Measurements from ENCODE around the gene LY6G6F. TPM values are rescaled to one million over a fixed set of nuclear protein-coding genes. Genes with fewer than 3 reads are reported as not detected.

Gene LY6G6F
- total RNA-seq, 2 donors from 2014 or later, result not detected

DNA sequence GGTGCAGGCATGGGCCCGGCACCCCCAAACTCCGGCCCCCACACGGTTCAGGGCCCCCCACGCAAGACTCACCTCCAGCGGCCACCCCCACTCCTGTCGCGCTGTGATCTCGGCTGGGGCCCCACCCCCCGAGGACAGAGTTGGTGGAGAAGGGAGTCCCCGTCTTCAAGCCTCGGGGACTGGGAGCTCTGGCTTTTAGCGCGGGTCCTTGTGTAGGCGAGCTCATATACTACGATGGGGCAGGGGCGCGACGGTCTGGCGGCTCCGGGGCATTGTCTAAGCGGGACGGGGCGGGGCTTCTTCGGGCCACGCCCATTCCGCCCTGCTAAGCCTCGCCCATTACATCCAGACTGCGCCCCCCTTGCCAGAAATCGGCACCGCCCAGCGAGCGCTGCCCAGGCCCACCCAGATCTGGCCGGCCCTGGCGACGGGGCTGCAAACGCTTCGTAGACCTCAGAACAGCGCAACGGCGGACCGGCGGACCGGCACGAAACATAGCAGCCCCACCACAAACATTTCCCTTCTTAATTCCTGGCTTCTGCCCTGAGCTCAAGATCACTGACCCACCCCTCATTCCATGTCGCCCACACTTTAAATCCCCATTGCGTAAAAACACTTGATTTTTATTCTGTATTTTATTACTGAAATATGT is 23.4 kb downstream of the LY6G6F start:
- peaks cover 5% of the 10 kb centered on the region for H3K4me1 ChIP-seq (ENCODE audit: control insufficient read depth, insufficient read depth, low read length)
- 1% methylated on average over 26 to 43 of the region's 46 CpGs for WGBS, 2 experiments (ENCODE audit: insufficient coverage in 1 of 2, insufficient read length in 1 of 2)
- no peaks in the 10 kb centered on the region for H3K27me3 Mint-ChIP-seq (ENCODE audit: insufficient read depth)
- H3K36me3 ChIP-seq (ENCODE audit: control insufficient read depth, insufficient read depth, low read length), result peaks cover 76% of the 10 kb centered on the region
- peak overlapping the region; percentile 88 for H3K4me3 ChIP-seq (ENCODE audit: low read length)
- no peaks in the 10 kb centered on the region for H3K27me3 ChIP-seq (ENCODE audit: control insufficient read depth, insufficient read depth, low read length, poor library complexity, severe bottlenecking)
- TF ChIP-seq, protein P1, sequence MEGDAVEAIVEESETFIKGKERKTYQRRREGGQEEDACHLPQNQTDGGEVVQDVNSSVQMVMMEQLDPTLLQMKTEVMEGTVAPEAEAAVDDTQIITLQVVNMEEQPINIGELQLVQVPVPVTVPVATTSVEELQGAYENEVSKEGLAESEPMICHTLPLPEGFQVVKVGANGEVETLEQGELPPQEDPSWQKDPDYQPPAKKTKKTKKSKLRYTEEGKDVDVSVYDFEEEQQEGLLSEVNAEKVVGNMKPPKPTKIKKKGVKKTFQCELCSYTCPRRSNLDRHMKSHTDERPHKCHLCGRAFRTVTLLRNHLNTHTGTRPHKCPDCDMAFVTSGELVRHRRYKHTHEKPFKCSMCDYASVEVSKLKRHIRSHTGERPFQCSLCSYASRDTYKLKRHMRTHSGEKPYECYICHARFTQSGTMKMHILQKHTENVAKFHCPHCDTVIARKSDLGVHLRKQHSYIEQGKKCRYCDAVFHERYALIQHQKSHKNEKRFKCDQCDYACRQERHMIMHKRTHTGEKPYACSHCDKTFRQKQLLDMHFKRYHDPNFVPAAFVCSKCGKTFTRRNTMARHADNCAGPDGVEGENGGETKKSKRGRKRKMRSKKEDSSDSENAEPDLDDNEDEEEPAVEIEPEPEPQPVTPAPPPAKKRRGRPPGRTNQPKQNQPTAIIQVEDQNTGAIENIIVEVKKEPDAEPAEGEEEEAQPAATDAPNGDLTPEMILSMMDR (conservative IDR thresholded peaks at IDR 0.05), result no peak
- peak overlapping the region; percentile 97 for H3K27ac Mint-ChIP-seq
- H3K4me1 Mint-ChIP-seq, result peaks cover 19% of the 10 kb centered on the region
- H3K36me3 Mint-ChIP-seq (ENCODE audit: low read depth), result peaks cover 67% of the 10 kb centered on the region
- H3K27ac ChIP-seq (ENCODE audit: low read depth, low read length), result peak overlapping the region; percentile 97
- H3K9ac ChIP-seq (ENCODE audit: extremely low read depth, low read length, poor library complexity, severe bottlenecking), result peak overlapping the region; percentile 84
- peak; percentile 97 for DNase-seq
- H3K9me3 ChIP-seq (ENCODE audit: control insufficient read depth, low read length), result no peaks in the 10 kb centered on the region
- H3K4me3 Mint-ChIP-seq, result peak overlapping the region; percentile 92
- H3K9me3 Mint-ChIP-seq, result no peaks in the 10 kb centered on the region

DNA sequence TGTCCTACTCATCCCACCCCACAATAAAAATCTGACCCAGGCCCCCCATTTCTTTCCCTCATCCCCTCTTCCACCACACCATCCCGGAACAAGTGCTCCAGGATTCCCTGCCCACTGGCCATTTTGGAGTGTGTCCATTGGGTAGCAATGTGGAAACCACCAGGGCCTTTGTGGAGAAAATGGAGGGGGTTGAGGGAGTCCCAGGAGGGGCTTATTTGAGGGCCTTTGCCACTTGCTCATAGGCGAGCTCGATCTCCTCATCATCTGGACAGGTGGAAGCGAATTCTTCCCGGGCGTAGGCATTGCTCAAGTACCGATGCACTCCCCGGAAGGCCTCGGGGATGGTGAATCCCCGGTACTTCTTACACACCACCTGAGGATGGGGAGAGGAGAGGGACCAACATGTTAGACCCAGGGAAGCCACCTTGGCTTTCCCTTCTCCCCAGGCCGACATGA is 24.0 kb downstream of the LY6G6F start:
- Mint-ChIP-seq H3K9me3 (no peaks in the 10 kb centered on the region), H3K27me3 (ENCODE audit: insufficient read depth) (no peaks in the 10 kb centered on the region), H3K36me3 (ENCODE audit: low read depth) (peaks cover 65% of the 10 kb centered on the region), H3K4me1 (peaks cover 19% of the 10 kb centered on the region), H3K4me3 (peak overlapping the region; percentile 92), H3K27ac (peak overlapping the region; percentile 97)
- DNase-seq, result peak; percentile 58
- Histone ChIP-seq H3K9me3 (ENCODE audit: control insufficient read depth, low read length) (no peaks in the 10 kb centered on the region), H3K36me3 (ENCODE audit: control insufficient read depth, insufficient read depth, low read length) (peaks cover 73% of the 10 kb centered on the region), H3K27me3 (ENCODE audit: control insufficient read depth, insufficient read depth, low read length, poor library complexity, severe bottlenecking) (no peaks in the 10 kb centered on the region), H3K4me1 (ENCODE audit: control insufficient read depth, insufficient read depth, low read length) (peaks cover 5% of the 10 kb centered on the region), H3K4me3 (ENCODE audit: low read length) (peak overlapping the region; percentile 88), H3K9ac (ENCODE audit: extremely low read depth, low read length, poor library complexity, severe bottlenecking) (no peak overlapping the region), H3K27ac (ENCODE audit: low read depth, low read length) (no peak overlapping the region)
- WGBS, 2 experiments (ENCODE audit: insufficient coverage in 1 of 2, insufficient read length in 1 of 2), result 73 to 88% methylated on average over 2 to 11 of the region's 11 CpGs
- TF ChIP-seq, protein P1 (conservative IDR thresholded peaks at IDR 0.05), result no peak

DNA sequence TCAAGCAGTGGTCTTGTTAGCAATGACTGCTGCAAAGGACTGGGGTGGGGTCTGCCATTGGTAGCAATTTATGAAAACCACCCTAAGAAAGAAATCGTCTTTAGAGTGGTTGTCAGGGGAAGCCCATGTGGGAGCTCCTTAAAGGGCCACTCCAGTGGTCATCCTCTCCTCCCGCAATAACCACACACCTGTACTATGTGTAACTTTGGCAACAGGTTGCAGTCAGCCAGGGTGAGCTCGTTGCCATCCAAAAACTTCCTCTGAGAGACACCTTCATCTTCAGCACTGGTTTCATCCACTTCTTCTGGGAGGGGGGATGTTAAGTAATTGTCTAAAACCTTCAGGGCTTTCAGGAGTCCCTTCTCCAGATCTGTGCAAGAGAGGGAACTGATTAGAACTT is 25.4 kb downstream of the LY6G6F start:
- H3K4me1 Mint-ChIP-seq, result peaks cover 25% of the 10 kb centered on the region
- Histone ChIP-seq H3K27me3 (ENCODE audit: control insufficient read depth, insufficient read depth, low read length, poor library complexity, severe bottlenecking) (no peaks in the 10 kb centered on the region), H3K27ac (ENCODE audit: low read depth, low read length) (no peak overlapping the region), H3K9ac (ENCODE audit: extremely low read depth, low read length, poor library complexity, severe bottlenecking) (no peak overlapping the region), H3K4me3 (ENCODE audit: low read length) (no peak overlapping the region), H3K4me1 (ENCODE audit: control insufficient read depth, insufficient read depth, low read length) (peaks cover 9% of the 10 kb centered on the region), H3K36me3 (ENCODE audit: control insufficient read depth, insufficient read depth, low read length) (peaks cover 60% of the 10 kb centered on the region), H3K9me3 (ENCODE audit: control insufficient read depth, low read length) (no peaks in the 10 kb centered on the region)
- DNase-seq, result no peak
- WGBS, 2 experiments (ENCODE audit: insufficient coverage in 1 of 2, insufficient read length in 1 of 2), result 50 to 81% methylated on average over 1 to 3 of the region's 3 CpGs
- H3K9me3 Mint-ChIP-seq, result no peaks in the 10 kb centered on the region
- no peak overlapping the region for H3K4me3 Mint-ChIP-seq
- peaks cover 51% of the 10 kb centered on the region for H3K36me3 Mint-ChIP-seq (ENCODE audit: low read depth)
- TF ChIP-seq, protein P1 (conservative IDR thresholded peaks at IDR 0.05), result no peak
- H3K27ac Mint-ChIP-seq, result no peak overlapping the region
- H3K27me3 Mint-ChIP-seq (ENCODE audit: insufficient read depth), result no peaks in the 10 kb centered on the region

Data from endodermal cell (in vitro differentiated cells).